C4-2B (cell line): ENCODE measurements around the gene KRT3.

Experiments used
- H3K27ac ChIP-seq: fragments of 450-650 bp; 2 replicates; pipeline ENCODE4 v1.5.1; 2017
- CTCF ChIP-seq: fragments of 450-650 bp; conservative IDR thresholded peaks from 2 replicates; pipeline ENCODE4 v1.5.1; 2017; ENCODE audit warnings: mild to moderate bottlenecking
- ZFX ChIP-seq: fragments of 450-650 bp; IDR thresholded peaks from 2 replicates; pipeline ENCODE4 v1.6.1; 2017

KRT3 gene

GRCh38 chr12:52836491-52837412, 40.8 kb upstream of the KRT3 start:
- TF ChIP-seq CTCF: no peak
- no peak for TF ChIP-seq ZFX
- H3K27ac ChIP-seq: no peak overlapping the region

- H3K27ac ChIP-seq: no peak overlapping the region
- no peak for TF ChIP-seq ZFX
- TF ChIP-seq CTCF: no peak
Measured at GRCh38 chr12:52836042-52836466, 40.1 kb upstream of the KRT3 start.

DNA sequence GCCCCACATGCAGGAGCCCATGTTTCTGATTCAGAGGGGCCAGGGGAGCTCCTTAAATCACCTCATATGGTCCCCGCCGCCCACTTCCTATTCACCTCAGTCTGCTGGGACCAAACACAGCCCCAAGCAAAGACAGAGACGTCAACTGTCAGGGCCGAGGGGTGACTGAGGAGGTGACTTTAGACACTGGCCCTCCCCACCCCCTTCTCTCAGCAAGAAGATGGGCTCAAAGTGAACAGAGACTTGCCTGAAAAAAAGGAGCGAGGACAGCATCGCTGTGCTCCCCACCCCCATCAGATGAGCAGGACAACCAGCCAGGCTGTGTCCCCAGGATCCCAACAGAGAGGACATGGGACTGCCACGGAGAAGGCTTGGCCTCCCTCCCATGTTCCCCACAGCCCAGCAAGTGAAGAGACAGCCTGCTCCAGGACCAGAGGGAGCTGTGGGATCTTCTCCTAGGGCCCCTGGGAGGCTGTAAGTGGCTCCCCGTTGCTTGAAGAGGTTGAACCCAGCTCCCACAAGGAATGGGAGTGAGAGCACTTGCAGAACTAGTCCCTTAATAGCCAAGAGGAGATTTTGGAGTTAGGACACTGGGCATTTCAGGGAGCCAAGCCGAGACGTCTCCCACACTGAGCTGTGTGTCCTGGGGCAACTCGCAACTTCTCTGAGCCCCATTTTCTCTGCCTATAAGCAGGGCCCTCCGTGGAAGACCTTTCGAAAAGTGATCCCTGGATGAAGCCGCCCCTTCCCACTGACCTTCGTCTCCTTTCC, 39.5 kb upstream of the KRT3 start:
- no peak for TF ChIP-seq ZFX
- TF ChIP-seq CTCF: no peak

DNA sequence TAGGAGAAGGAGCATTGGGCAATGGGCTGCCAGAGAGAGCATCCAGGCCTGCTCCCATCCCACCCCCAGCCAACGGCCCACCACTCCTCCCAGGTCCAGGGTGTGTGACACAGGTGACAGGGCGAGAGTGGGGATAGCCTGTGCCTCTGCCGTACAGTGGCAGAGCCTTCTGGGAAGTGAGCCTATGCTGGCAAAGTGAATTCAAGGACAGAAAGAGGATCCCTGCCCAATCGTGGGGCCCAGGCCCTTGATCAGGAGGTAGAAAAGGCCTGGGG, 38.7 kb upstream of the KRT3 start:
- H3K27ac ChIP-seq: no peak overlapping the region
- no peak for TF ChIP-seq ZFX

More for the DNA sequence above, 39.5 kb upstream of the KRT3 start:
- H3K27ac ChIP-seq: no peak overlapping the region

- H3K27ac ChIP-seq: no peak within 1 kb of the TSS
- TF ChIP-seq ZFX (no peak), CTCF (no peak)
Measured at GRCh38 chr12:52833922-52834726, 38.2 kb upstream of the KRT3 start, which contains the start of gene KRT79. KRT79 (minus strand) TSS chr12:52834311; CDS start chr12:52834260, 51 bp downstream.

GRCh38 chr12:52832985-52833905, 37.3 kb upstream of the KRT3 start:
- no peak overlapping the region for H3K27ac ChIP-seq
- TF ChIP-seq CTCF: no peak
- no peak for TF ChIP-seq ZFX

DNA sequence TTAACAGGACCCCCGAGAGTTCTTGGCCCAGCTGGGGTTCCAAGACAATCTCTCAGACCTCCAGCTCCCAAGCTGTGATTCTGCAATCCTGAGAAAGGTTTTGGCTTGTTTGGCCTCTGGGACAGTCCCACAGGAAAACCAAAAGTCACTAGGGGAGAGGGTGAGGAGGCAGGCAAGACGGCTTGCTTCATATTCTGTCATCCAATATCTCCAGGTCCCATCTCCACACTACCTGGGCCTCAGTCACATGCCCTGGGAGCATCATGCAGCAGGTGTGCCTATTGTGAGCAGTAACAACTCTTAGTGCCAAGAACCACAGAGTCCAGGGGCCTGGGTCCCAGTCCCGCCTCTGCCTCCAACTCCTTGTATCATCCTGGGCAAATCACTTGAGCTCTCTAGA, 36.5 kb upstream of the KRT3 start:
- TF ChIP-seq CTCF (no peak), ZFX (no peak)

More for the DNA sequence above, 36.5 kb upstream of the KRT3 start:
- H3K27ac ChIP-seq: no peak overlapping the region
